Measurements from ENCODE around the gene KLK12.

Gene KLK12

GRCh38 chr19:51044327-51044726 lies 9.5 kb upstream of the KLK12 start:
- no peak for DNase-seq

- no peak for DNase-seq
Measured at GRCh38 chr19:51043497-51043896, 8.7 kb upstream of the KLK12 start.

GRCh38 chr19:51040151-51040550 lies 5.3 kb upstream of the KLK12 start:
- DNase-seq = no peak

- DNase-seq = no peak
Measured at GRCh38 chr19:51036519-51036918, 1.7 kb upstream of the KLK12 start.

GRCh38 chr19:51031880-51032225 lies 2.9 kb downstream of the KLK12 start:
- DNase-seq = no peak

GRCh38 chr19:51031220-51031879 lies 3.5 kb downstream of the KLK12 start:
- no peak for DNase-seq

GRCh38 chr19:51030631-51031030 lies 4.2 kb downstream of the KLK12 start:
- DNase-seq = no peak

- DNase-seq = no peak
Measured at GRCh38 chr19:51029718-51030117, 5.1 kb downstream of the KLK12 start.

- DNase-seq = no peak
Measured at GRCh38 chr19:51027873-51028272, 6.9 kb downstream of the KLK12 start.

- DNase-seq = no peak
Measured at GRCh38 chr19:51027126-51027806, 7.5 kb downstream of the KLK12 start.

- no peak for DNase-seq
Measured at GRCh38 chr19:51026554-51026831, 8.3 kb downstream of the KLK12 start, which contains the start of gene KLK11. Gene KLK11, minus strand, starts transcription at chr19:51026616. Its CDS starts 985 bp downstream, at chr19:51025631.

- DNase-seq = no peak
Measured at GRCh38 chr19:51025809-51026553, 8.8 kb downstream of the KLK12 start.

GRCh38 chr19:51025401-51025800 lies 9.4 kb downstream of the KLK12 start:
- no peak for DNase-seq

- no peak for DNase-seq
Measured at GRCh38 chr19:51024924-51025323, 9.9 kb downstream of the KLK12 start.

- no peak for DNase-seq
Measured at GRCh38 chr19:51023946-51024345, 10.9 kb downstream of the KLK12 start.

GRCh38 chr19:51022526-51022925 lies 12.3 kb downstream of the KLK12 start:
- no peak for DNase-seq

- DNase-seq = no peak
Measured at GRCh38 chr19:51020988-51021651, 13.7 kb downstream of the KLK12 start.

- no peak for DNase-seq
Measured at GRCh38 chr19:51019544-51019925, 15.3 kb downstream of the KLK12 start, which contains the start of gene KLK10. Gene KLK10, minus strand, starts transcription at chr19:51019709. Its CDS starts 579 bp downstream, at chr19:51019130.

- no peak for DNase-seq
Measured at GRCh38 chr19:51018745-51019543, 15.9 kb downstream of the KLK12 start.

GRCh38 chr19:51016798-51017683 lies 17.8 kb downstream of the KLK12 start:
- no peak for DNase-seq

GRCh38 chr19:51015691-51016267 lies 19.0 kb downstream of the KLK12 start:
- DNase-seq = no peak
